ENCODE results near the gene AOC3.

AOC3 gene

DNA sequence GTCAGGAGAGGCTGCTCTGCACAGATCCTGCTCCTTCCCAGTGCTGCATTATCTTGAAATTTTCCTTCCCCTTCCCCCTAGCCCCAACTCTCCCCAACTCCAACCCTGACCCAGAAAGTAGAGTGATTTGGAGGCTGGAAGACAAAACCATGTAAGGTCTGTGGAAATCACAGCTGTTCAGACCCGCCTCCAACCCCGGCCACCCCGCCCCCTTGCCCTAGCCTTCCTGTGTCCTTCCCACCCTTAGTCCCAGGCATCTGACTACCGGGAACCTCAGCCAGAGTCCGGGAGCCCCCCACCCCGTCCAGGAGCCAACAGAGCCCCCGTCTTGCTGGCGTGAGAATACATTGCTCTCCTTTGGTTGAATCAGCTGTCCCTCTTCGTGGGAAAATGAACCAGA lies at the start of gene AOC3:
AOC3 (plus strand) TSS at position 246 of the 400 bp plus-strand sequence; CDS start at position 391, 145 bp downstream.
- DNase-seq (ENCODE audit: low spot score) = no peak

- no peak for DNase-seq (ENCODE audit: low spot score)
Measured at GRCh38 chr17:42803074-42803883, 47.7 kb upstream of the AOC3 start.

DNA sequence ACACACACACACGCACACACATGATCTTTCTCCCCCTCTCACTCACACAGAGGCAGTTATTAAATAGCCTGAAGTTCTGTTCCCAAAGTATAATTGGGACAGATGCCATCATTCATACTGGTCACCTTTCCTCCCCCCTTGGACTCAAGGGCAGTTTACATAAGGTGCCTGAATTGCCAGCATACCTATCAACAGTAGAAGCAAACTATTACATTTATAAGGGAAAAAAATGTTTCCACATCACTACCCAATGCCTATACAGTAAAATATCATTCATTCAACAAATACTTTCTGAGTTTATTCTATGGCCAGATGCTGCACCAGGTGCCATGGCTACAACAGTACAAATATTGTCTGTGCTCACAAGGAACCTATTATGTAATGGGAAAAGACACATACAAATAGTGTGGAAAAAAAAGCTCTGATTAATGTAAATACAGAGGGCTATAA lies 46.1 kb upstream of the AOC3 start:
- DNase-seq (ENCODE audit: low spot score) = no peak

GRCh38 chr17:42806249-42806648 lies 44.8 kb upstream of the AOC3 start:
- no peak for DNase-seq (ENCODE audit: low spot score)

- no peak for DNase-seq (ENCODE audit: low spot score)
Measured at GRCh38 chr17:42809250-42809649, 41.7 kb upstream of the AOC3 start.

- no peak for DNase-seq (ENCODE audit: low spot score)
Measured at GRCh38 chr17:42814633-42815399, 36.2 kb upstream of the AOC3 start.

GRCh38 chr17:42817866-42818265 lies 33.1 kb upstream of the AOC3 start:
- no peak for DNase-seq (ENCODE audit: low spot score)

- DNase-seq (ENCODE audit: low spot score) = no peak
Measured at GRCh38 chr17:42818379-42818778, 32.6 kb upstream of the AOC3 start.

DNA sequence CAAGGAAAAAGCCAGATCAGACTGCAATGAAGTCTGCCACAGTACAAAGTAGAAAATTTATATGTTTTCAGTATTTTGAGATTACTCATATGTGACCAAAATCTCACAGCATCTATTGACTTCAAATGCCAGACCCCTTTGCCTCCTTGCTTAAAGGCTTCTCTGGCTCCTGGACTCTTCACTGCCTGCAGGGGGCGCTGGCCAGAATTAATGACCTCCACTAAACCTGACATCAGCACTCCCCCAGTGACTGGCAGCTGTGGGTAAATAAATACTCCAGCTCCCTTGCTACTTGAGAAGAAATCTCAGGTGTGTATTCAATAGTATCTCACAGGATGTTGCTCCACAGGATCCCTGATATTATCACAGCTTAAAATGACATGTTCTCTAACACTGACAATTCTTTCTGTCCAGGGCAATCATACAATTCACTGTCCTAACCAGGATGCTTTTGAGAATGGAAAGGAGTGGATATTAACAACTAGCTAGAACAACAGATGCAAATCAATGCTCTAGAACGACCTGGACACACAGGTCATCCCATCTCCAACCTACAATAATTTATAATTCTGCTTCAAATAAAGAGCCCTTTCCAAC lies 31.0 kb upstream of the AOC3 start:
- DNase-seq (ENCODE audit: low spot score) = peak; percentile 89

- no peak for DNase-seq (ENCODE audit: low spot score)
Measured at GRCh38 chr17:42821176-42821575, 29.8 kb upstream of the AOC3 start.

DNA sequence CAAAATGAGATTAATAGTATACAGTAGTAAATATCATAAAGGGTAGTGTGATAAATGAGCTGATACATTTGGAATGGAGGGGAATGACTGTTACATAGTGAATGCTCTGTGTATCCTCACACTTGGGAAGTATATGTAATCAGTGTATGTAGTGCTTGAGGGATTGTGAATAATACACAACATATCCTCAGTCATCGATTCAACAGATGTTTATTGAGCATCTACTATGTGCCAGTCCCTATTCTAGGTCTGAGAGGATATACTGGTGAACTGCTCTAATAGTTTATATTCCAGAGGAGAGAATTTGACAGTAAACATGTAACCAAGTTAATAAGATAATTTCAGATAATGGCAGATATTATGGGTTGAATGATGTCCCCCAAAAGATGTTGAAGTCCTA lies 23.5 kb upstream of the AOC3 start:
- DNase-seq (ENCODE audit: low spot score) = no peak

GRCh38 chr17:42830971-42831370 lies 20.0 kb upstream of the AOC3 start:
- no peak for DNase-seq (ENCODE audit: low spot score)

DNA sequence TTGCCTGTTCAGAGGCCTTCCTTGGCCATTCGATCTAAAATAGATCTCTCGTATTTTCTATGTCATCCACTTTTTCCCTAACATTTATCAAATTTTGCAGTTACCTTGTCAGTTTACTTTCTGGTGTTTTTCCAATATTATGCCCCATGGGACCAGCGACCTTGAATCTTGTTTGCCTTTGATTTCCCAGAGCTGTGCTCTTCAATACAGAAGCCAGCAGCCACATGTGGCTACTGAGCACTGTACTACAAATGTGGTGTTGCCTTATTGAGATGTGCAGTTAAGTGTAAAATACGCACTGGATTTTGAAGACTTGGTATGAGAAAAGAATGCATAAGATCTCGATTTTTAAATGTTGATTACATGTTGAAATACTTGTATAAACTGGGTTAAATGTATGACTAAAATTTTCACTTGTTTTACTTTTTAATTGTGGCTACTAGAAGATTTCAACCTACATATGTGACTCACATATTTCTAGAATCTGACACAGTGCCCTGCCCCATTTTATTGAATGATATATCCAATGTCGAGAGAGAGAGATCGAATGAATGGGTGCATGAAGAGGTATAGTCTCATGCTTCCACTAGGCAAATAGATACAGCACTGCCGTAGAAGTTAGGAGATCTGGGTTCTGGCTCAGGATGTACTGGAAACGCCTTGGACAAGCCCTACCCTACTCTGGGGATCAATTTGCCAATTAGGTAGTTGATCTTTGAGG lies 18.6 kb upstream of the AOC3 start:
- no peak for DNase-seq (ENCODE audit: low spot score)

DNA sequence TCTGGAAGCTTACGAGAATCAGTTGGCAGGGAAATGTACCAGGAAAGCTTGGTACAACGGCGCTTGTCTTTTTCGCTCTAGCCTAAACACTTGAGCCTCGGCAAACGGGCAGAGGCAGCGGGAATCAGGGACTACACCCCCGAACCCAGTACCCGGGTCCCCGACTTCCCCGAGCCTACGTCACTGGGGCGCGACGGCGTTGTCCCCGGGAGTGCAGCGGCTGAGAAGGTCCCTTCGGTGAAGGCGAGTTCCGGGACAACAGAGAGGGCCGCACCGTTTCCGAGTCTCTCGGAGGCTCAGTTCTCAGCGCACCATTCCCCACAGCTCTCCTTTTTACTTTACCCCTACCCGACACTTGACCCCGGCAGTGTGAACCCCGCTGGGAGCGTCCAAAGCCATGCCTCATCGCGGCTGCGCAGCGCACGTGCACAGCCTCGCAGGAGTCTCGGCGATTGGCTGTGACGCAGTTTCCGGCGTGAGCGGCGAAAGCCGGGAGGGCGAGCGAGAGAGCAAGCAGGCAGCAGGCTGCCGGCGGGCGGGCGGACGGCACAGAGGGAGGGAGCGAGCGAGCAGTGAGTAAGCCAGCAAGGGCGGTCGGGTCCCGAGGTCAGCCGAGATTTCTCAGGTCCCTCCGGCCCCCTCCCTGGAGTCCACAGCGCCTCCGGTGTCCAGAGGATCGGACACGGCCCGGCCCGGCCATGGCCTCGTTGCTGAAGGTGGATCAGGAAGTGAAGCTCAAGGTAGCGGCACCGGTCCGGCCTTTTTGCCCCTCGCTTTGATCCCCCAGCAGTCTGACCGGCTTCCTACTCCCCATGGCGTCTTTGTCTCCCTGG lies 17.8 kb upstream of the AOC3 start, which contains the start of gene PSME3:
PSME3 (plus strand) TSS at position 464 of the 833 bp plus-strand sequence; CDS start at position 699, 235 bp downstream.
- DNase-seq (ENCODE audit: low spot score) = peak; percentile 94

DNA sequence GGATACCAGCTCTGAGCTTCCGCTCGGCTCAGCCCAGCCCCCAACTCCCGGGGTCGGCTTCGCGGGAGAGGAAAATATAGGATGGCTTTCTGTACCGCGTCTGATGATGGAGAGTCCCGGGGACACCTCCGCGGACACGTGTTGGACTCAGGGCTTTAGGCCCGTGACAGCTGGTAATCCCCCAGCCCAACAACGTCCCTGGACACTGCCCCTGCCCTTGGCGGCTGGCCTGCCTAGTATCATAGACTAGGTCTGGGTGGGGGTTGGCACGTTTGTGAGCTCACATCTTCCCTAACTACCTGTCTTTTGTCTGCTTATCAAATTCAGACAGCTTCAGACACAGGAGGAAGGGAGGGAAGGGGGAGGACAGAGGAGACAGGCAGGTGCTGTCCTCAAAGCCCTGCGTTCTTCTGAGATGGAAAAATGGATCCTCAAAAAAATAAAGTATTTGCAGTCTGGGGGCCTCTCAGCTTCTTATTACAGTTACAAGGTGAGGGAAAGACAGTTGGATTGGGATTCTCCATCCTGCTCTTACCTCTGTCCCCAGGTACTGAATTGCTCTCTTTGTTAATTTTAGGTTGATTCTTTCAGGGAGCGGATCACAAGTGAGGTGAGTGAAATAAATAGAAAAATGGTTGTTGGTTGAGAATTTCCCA lies 17.1 kb upstream of the AOC3 start:
- no peak for DNase-seq (ENCODE audit: low spot score)

DNA sequence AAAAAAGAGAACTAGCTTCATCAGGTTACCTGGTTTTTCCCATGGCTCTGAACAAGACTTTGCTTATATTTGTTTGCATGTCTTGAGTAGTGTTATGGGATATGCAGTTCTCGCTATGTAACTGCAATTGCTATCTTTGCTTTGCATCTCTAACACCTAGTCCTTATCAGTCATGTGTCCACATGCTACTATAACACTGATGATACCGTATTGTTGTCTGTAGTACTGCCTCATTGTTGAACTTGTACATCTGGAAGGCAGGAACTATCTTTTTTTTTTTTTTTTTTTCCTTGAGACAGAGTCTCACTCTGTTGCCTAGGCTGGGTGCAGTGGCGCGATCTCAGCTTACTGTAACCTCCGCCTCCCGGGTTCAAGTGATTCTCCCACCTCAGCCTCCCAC lies 15.3 kb upstream of the AOC3 start:
- no peak for DNase-seq (ENCODE audit: low spot score)

GRCh38 chr17:42841975-42842685 lies 8.9 kb upstream of the AOC3 start:
- DNase-seq (ENCODE audit: low spot score) = no peak

DNA sequence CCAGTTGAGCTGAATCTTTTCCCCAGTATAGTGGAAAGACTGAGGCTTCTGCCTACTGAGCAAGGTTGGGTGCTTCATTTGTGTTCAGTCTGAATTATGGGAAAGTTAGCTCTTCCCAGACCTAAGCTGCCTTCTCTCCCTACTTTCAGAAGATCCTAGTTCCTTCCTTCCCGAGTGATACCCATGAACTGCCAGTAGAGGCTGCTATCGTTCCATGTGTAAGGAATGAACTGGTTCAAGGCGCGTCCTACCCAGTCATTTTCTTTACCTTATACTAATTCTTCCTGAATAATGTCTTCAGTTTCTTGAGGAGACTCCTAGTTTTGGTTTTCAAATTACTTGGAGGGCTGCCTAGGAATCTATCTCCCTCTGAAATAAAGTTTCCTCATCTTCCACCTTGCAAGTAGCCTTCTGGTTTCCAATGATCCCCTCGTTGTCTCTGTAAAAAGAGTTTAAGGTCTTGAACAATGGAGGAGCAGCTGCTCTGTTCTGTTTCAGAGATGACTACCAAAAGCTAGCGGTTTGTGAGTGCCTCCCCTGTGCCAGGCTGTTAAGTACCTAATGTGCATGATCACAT lies 7.6 kb upstream of the AOC3 start:
- peak; percentile 43 for DNase-seq (ENCODE audit: low spot score)

GRCh38 chr17:42844271-42844670 lies 6.7 kb upstream of the AOC3 start, which contains the start of gene AOC2:
AOC2 (plus strand) TSS chr17:42844580; CDS start chr17:42844627, 47 bp downstream.
- no peak for DNase-seq (ENCODE audit: low spot score)

Data from NAMALWA (cell line).